ENCODE measurements around the gene CCDC154. TPM values are rescaled to one million over a fixed set of nuclear protein-coding genes. Genes with fewer than 3 reads are reported as not detected.

Gene CCDC154
- total RNA-seq, 1 donor from 2014 or later = not detected

DNA sequence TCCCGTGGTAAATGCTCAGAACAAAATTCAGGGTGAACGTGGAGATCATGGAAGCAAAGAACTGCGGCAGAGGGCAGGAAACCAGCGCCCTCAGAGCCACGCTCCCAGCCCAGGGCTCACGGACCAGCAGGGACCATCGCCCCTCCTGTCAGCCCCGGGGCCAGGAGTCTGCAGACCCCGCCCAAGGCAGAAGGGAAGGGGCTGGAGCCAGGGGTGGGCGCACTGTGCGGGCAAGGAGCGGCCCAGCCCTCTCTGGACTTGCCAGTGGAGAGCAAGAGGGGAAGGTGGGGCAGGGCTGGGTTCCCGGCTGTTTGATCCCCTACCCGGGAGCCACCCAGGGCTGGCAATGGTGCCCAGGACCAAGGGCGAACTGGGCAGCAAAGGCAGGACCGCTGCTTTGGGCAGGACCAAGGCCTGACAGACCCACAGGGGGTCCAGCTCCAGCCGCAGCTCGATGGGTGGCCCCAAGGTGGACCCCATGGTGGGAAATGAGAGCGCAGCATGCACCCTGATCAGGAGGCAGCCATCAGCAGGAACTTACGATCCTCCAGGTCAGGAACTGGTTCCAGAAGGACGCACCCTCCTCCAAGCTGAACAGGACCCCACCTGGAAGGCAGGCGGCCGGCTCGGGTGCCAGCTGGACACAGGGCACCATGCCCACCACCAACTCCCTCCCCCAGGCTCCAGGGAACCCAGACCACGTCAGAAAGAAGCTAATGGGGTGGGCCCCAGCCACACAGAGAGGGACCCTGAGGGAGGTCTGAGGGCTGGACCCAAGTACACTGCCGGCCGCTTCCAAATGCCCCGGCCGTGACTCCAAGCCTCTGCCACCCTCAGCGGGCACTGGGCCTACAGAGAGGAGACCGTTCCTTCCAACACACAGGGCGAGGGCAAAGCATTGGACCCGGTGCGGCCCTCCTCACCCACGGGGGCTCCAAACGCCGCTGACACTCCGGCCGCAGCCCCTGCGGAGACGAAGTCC lies 11.1 kb upstream of the CCDC154 start:
- peaks cover 83% of the 10 kb centered on the region in 2 donors for H3K36me3 ChIP-seq
- TF ChIP-seq, protein P1, sequence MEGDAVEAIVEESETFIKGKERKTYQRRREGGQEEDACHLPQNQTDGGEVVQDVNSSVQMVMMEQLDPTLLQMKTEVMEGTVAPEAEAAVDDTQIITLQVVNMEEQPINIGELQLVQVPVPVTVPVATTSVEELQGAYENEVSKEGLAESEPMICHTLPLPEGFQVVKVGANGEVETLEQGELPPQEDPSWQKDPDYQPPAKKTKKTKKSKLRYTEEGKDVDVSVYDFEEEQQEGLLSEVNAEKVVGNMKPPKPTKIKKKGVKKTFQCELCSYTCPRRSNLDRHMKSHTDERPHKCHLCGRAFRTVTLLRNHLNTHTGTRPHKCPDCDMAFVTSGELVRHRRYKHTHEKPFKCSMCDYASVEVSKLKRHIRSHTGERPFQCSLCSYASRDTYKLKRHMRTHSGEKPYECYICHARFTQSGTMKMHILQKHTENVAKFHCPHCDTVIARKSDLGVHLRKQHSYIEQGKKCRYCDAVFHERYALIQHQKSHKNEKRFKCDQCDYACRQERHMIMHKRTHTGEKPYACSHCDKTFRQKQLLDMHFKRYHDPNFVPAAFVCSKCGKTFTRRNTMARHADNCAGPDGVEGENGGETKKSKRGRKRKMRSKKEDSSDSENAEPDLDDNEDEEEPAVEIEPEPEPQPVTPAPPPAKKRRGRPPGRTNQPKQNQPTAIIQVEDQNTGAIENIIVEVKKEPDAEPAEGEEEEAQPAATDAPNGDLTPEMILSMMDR (IDR thresholded peaks at IDR 0.05) = no peak
- DNase-seq (ENCODE audit: low spot score in 2 of 2) = no peak
- no peak overlapping the region for H3K4me3 ChIP-seq
- no peaks in the 10 kb centered on the region for H3K4me1 ChIP-seq
- no peak overlapping the region for H3K27ac ChIP-seq
- H3K27me3 ChIP-seq = no peaks in the 10 kb centered on the region
- intact Hi-C loops (cut with DNase I) = no loop called here
- H3K9me3 ChIP-seq = no peaks in the 10 kb centered on the region

DNA sequence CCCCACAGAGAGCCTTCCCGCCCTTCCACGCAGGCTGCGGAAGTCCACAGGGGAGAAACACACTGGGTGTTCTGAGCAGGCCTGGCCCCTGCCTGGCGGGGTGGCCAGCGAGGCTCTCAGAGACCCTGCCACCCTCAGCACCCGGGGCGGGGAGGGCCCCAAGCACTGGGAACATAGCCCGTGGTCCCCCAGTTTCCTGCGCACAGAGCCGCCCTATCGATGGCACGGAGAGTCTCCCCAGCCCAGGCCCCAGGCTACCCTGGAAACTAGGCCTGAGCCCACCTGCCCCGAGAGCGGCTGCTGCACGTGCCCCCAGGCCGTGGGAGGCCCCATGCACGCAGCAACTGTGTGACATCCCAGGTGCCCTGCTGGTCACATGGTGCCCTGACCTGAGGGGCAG lies 10.2 kb upstream of the CCDC154 start:
- DNase-seq (ENCODE audit: low spot score in 2 of 2) = no peak
- no peaks in the 10 kb centered on the region for H3K4me1 ChIP-seq
- TF ChIP-seq, protein P1 (IDR thresholded peaks at IDR 0.05) = no peak
- peaks cover 83 to 85% of the 10 kb centered on the region in 2 donors for H3K36me3 ChIP-seq
- no peaks in the 10 kb centered on the region for H3K9me3 ChIP-seq
- intact Hi-C loops (cut with DNase I) = no loop called here
- no peak overlapping the region for H3K27ac ChIP-seq
- no peaks in the 10 kb centered on the region for H3K27me3 ChIP-seq
- no peak overlapping the region for H3K4me3 ChIP-seq

DNA sequence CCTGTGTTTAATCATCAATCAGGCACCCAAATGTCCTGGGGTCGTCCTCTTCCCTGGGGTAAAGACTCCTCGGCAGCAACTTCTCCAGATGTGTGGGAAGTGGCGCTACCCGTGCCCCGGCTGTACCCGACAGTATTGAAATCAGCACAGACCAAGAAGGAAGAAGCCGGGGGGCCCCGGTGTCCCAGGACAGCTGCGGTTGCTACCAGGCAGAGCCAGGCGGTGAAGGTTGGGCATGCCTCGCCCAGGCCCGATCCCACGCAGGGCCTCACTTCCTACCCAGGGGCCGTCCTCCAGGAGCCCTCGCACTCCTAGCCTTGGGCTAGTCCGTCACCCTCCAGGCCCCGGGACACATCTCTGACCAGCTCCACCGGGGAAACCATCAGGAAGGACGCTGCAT lies 9.0 kb upstream of the CCDC154 start:
- intact Hi-C loops (cut with DNase I) = no loop called here
- Histone ChIP-seq H3K9me3 (no peaks in the 10 kb centered on the region), H3K4me3 (no peak overlapping the region), H3K27ac (no peak overlapping the region), H3K4me1 (no peaks in the 10 kb centered on the region), H3K27me3 (no peaks in the 10 kb centered on the region), H3K36me3 (peaks cover 81 to 90% of the 10 kb centered on the region in 2 donors)
- TF ChIP-seq, protein P1 (IDR thresholded peaks at IDR 0.05) = no peak
- no peak for DNase-seq (ENCODE audit: low spot score in 2 of 2)

DNA sequence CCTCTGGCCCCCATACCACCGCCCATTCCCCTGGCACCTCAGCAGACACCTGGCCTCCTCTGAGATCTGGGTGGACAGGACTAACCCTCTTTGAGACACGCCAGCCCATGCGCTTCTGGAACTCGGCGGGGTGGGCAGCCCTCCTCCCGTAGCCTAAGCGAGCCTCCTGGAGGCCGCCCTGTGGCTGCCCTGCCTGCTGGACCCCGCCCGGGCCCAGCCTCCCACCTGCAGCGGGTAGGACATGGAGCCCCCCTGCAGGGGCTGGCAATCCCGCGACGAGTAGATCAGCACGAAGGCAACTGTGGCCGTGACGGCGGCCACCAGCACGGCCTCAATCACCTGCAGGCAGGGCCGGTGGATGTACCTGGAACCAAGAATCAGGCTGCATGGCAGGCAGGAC lies 8.2 kb upstream of the CCDC154 start:
- H3K4me1 ChIP-seq = no peaks in the 10 kb centered on the region
- H3K9me3 ChIP-seq = no peaks in the 10 kb centered on the region
- intact Hi-C loops (cut with DNase I) = no loop called here
- DNase-seq (ENCODE audit: low spot score in 2 of 2) = no peak
- H3K36me3 ChIP-seq = peaks cover 82 to 92% of the 10 kb centered on the region in 2 donors
- H3K27me3 ChIP-seq = no peaks in the 10 kb centered on the region
- H3K4me3 ChIP-seq = no peak overlapping the region
- H3K27ac ChIP-seq = no peak overlapping the region
- TF ChIP-seq, protein P1 (IDR thresholded peaks at IDR 0.05) = no peak

DNA sequence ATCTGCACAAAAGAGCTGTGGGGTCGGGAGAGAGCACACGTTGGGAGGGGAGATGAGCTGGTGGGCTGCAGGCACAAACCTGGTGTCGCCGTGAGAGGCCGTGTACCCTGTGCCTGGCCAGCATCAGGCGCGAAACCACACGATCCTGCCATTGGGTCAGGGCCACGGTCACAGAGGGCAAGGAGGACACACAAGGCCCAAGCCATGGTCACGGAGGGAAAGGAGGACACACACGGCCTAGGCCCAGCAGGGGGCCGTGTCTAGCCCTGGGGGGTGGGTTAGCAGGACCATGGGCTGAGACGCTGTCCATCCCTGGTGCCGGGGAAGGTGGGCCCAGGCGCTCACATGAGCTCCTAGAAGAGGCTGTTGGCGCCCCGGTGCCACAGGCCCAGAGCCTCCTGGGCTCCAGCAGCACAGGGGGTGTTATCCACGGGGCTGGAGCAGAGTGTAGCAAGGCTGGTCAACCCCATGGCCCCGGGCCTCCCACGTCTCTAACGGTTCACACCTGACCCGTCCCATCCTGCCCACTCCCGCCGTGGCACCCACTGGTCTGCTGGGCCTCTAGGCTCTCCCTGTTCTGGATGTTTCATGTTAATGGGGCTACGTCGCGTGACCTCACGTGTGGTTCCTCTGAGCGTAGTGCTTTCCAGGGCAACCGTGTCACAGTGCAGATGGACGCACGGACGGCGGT lies 7.5 kb upstream of the CCDC154 start:
- Histone ChIP-seq H3K4me3 (no peak overlapping the region), H3K4me1 (no peaks in the 10 kb centered on the region), H3K27me3 (no peaks in the 10 kb centered on the region), H3K9me3 (no peaks in the 10 kb centered on the region), H3K27ac (no peak overlapping the region), H3K36me3 (peaks cover 83 to 94% of the 10 kb centered on the region in 2 donors)
- TF ChIP-seq, protein P1 (IDR thresholded peaks at IDR 0.05) = no peak
- intact Hi-C loops (cut with DNase I) = no loop called here
- DNase-seq (ENCODE audit: low spot score in 2 of 2) = no peak

Measured in ascending aorta (tissue), 2 donors.